Measurements from ENCODE around the gene C19orf33.

Gene C19orf33

DNA sequence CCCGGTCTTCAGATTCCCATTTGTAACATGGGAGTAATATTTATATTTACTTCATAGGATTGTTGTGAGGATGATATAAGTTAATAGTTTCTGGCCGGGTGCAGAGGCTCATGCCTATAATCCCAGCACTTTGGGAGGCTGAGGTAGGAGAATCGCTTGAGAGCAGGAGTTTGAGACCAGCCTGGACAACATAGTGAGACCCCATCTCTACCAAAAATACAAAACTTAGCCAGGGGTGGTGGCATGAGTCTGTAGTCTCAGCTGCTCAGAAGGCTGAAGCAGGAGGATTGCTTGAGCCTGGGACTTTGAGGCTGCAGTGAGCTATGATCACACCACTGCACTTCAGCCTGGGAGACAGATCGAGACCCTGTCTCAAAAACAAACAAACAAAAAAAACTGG, 42.8 kb downstream of the C19orf33 start:
- no peak for DNase-seq

DNA sequence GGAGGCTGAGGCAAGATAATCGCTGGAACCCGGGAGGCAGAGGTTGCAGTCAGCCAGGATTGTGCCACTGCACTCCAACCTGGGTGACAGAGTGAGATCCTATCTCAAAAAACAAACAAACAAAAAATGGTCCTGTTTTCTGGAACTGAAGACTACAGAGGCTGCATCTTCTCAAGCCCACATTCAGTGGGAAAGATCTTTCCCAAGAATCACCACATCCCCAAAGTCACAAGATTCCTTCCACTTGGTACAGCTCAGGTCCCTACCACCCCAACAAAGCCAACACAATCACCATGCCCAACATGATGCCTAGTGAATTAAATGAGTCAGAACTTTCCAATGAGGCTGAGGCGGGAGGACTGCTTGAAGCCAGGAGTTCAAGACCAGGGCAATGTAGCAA, 46.8 kb downstream of the C19orf33 start:
- DNase-seq: no peak

- DNase-seq: no peak
These were observed 47.9 kb downstream of the C19orf33 start for GRCh38 chr19:38351865-38352395.

GRCh38 chr19:38352611-38353010, 48.6 kb downstream of the C19orf33 start:
- DNase-seq: no peak

Measured in DMS79 (cell line).